WTC11 (cell line): ENCODE data around the gene GALNT16. TPM values are rescaled to one million over a fixed set of nuclear protein-coding genes. Genes with fewer than 3 reads are reported as not detected.
A peak's percentile ranks its signal among the peaks of the same experiment; 100 is the strongest.

Source experiments
- ATAC-seq: fragments of 200-7000 bp; cut with Tn5 transposase; 2 replicates; pipeline ENCODE4 v1.10.0; 2021; ENCODE audit warnings: mild to moderate bottlenecking, moderate library complexity
- CTCF ChIA-PET: fragments of 300-600 bp; sonication (Branson Sonifier 250); formaldehyde crosslinking; loops from one replicate; lab custom pipeline; 2021; ENCODE audit warnings: antibody characterized with exemption; lab: Charles Lee
- POLR2A ChIA-PET: fragments of 350-600 bp; sonication (Branson Sonifier 250); formaldehyde crosslinking; loops from one replicate; lab custom pipeline; 2021; ENCODE audit warnings: antibody characterized with exemption; lab: Charles Lee
- DNase-seq: peaks from one replicate; pipeline ENCODE4 v3.0.0; 2021; ENCODE audit warnings: low spot score
- H3K27ac Mint-ChIP-seq: 2 replicates; pipeline ENCODE4 v1.8.0; 2021; ENCODE audit warnings: mixed read lengths
- H3K27me3 Mint-ChIP-seq: 2 replicates; pipeline ENCODE4 v1.8.0; 2021; ENCODE audit warnings: low read depth, mild to moderate bottlenecking, moderate library complexity, mixed read lengths
- H3K36me3 Mint-ChIP-seq: 2 replicates; pipeline ENCODE4 v1.8.0; 2021; ENCODE audit warnings: mixed read lengths
- H3K4me1 Mint-ChIP-seq: 2 replicates; pipeline ENCODE4 v1.8.0; 2022; ENCODE audit warnings: mixed read lengths
- H3K4me3 Mint-ChIP-seq: 2 replicates; pipeline ENCODE4 v1.8.0; 2021; ENCODE audit warnings: mild to moderate bottlenecking, moderate library complexity, mixed read lengths
- H3K9me3 Mint-ChIP-seq: 2 replicates; pipeline ENCODE4 v1.8.0; 2021; ENCODE audit warnings: mixed read lengths
- AR ChIP-seq: fragments of 250-450 bp; sonication (Bioruptor Pico); IDR thresholded peaks from 2 replicates; pipeline ENCODE4 v1.9.0; 2021; ENCODE audit warnings: mild to moderate bottlenecking
- CTCF ChIP-seq: fragments of 200-600 bp; IDR thresholded peaks from 2 replicates; pipeline ENCODE4 v1.8.0; 2022; ENCODE audit warnings: antibody characterized with exemption
- EMX1 ChIP-seq: fragments of 250-450 bp; sonication (Bioruptor Pico); IDR thresholded peaks from 2 replicates; pipeline ENCODE4 v1.8.0; 2021; ENCODE audit warnings: mild to moderate bottlenecking
- FOXP1 ChIP-seq: sonication (generic); formaldehyde crosslinking; IDR thresholded peaks from 2 replicates; pipeline ENCODE4 v1.8.0; 2022; ENCODE audit warnings: missing genetic modification reagents, mild to moderate bottlenecking, moderate library complexity, borderline replicate concordance
- GRHL2 ChIP-seq: fragments of 250-450 bp; sonication (Bioruptor Pico); IDR thresholded peaks from 2 replicates; pipeline ENCODE4 v1.8.0; 2022; ENCODE audit warnings: mild to moderate bottlenecking, moderate library complexity; ENCODE audit not compliant: insufficient replicate concordance, severe bottlenecking
- MLX ChIP-seq: sonication (generic); formaldehyde crosslinking; IDR thresholded peaks from 2 replicates; pipeline ENCODE4 v1.8.1; 2023; ENCODE audit warnings: mild to moderate bottlenecking, missing genetic modification reagents, moderate library complexity
- NFYB ChIP-seq: sonication (generic); formaldehyde crosslinking; conservative IDR thresholded peaks from 2 replicates; pipeline ENCODE4 v1.8.0; 2022; ENCODE audit warnings: low read depth, missing genetic modification reagents
- PREB ChIP-seq: sonication (generic); formaldehyde crosslinking; IDR thresholded peaks from 2 replicates; pipeline ENCODE4 v1.8.1; 2022; ENCODE audit warnings: mild to moderate bottlenecking, missing genetic modification reagents, moderate library complexity, borderline replicate concordance
- TCF7 ChIP-seq: sonication (generic); formaldehyde crosslinking; IDR thresholded peaks from 2 replicates; pipeline ENCODE4 v1.8.0; 2022; ENCODE audit warnings: mild to moderate bottlenecking, low read depth, missing genetic modification reagents, moderate library complexity
- TP53 ChIP-seq: sonication (generic); formaldehyde crosslinking; IDR thresholded peaks from 2 replicates; pipeline ENCODE4 v1.8.1; 2023; ENCODE audit warnings: mild to moderate bottlenecking, missing genetic modification reagents
- ZNF532 ChIP-seq: fragments of 250-450 bp; sonication (Bioruptor Pico); IDR thresholded peaks from 2 replicates; pipeline ENCODE4 v1.9.0; 2021; ENCODE audit warnings: mild to moderate bottlenecking, borderline replicate concordance
- ZNF671 ChIP-seq: fragments of 250-450 bp; sonication (Bioruptor Pico); IDR thresholded peaks from 2 replicates; pipeline ENCODE4 v1.8.0; 2021; ENCODE audit warnings: mild to moderate bottlenecking
- total RNA-seq: library from RNA; stranded (reverse); gene quantifications from 3 replicates; pipeline ENCODE4 v1.2.3, GENCODE V29; 2021

Gene GALNT16
- total RNA-seq, 1 experiment from 2014 or later, result 4.5 TPM

GRCh38 chr14:69331206-69331605 is 71.2 kb downstream of the GALNT16 start (continued):
- TF ChIP-seq MLX, result no peak
- no peak for TF ChIP-seq TP53 (CRISPR knock-in tag)
- no peak for TF ChIP-seq ZNF671
- TF ChIP-seq NFYB, result no peak
- no peak for TF ChIP-seq FOXP1 (CRISPR knock-in tag)
- no peak for TF ChIP-seq PREB (CRISPR knock-in tag)
- no peak for TF ChIP-seq CTCF
- TF ChIP-seq TCF7 (CRISPR knock-in tag), result no peak
- no peak for TF ChIP-seq EMX1 (CRISPR knock-in tag)

GRCh38 chr14:69332782-69333395 is 72.9 kb downstream of the GALNT16 start:
- Mint-ChIP-seq H3K36me3 (no peaks in the 10 kb centered on the region), H3K27ac (no peak overlapping the region), H3K27me3 (no peaks in the 10 kb centered on the region), H3K9me3 (no peaks in the 10 kb centered on the region), H3K4me1 (no peaks in the 10 kb centered on the region), H3K4me3 (no peak overlapping the region)
- ChIA-PET CTCF (interaction anchor here (0.7 to 8.3 kb wide), 5 partner anchors 15 to 73 kb away, joined by 3 to 56 read pairs (median 4); partner anchors contain the start of gene GALNT16), POLR2A (no interaction called here)
- TF ChIP-seq ZNF532 (CRISPR knock-in tag), result no peak
- TF ChIP-seq GRHL2, result no peak
- TF ChIP-seq CTCF, result no peak
- no peak for TF ChIP-seq AR (CRISPR knock-in tag)
- DNase-seq (no peak), ATAC-seq (peak; percentile 65; the same call in 1 of the 2 replicates)
